GM12891 (cell line): ENCODE data around the gene TMOD1.

Experiments
- PAX5 ChIP-seq: IDR thresholded peaks from 2 replicates; pipeline ENCODE4 v1.6.1; 2011; ENCODE audit warnings: low read length, moderate library complexity, mild to moderate bottlenecking; ENCODE audit not compliant: insufficient read depth, severe bottlenecking
- POLR2A ChIP-seq: IDR thresholded peaks from 2 replicates; pipeline ENCODE4 v1.6.1; 2011; ENCODE audit warnings: low read depth, low read length, control low read depth
- POLR2AphosphoS5 ChIP-seq: IDR thresholded peaks from 2 replicates; pipeline ENCODE4 v1.6.1; 2011; ENCODE audit warnings: low read depth, low read length, control low read depth
- POU2F2 ChIP-seq: IDR thresholded peaks from 2 replicates; pipeline ENCODE4 v1.6.1; 2011; ENCODE audit warnings: low read depth, mild to moderate bottlenecking, control low read depth, low read length, moderate library complexity
- SPI1 ChIP-seq: IDR thresholded peaks from 2 replicates; pipeline ENCODE4 v1.6.1; 2011; ENCODE audit warnings: low read depth, low read length, control low read depth
- TAF1 ChIP-seq: IDR thresholded peaks from 2 replicates; pipeline ENCODE4 v1.6.1; 2011; ENCODE audit warnings: low read depth, low read length, control low read depth

DNA sequence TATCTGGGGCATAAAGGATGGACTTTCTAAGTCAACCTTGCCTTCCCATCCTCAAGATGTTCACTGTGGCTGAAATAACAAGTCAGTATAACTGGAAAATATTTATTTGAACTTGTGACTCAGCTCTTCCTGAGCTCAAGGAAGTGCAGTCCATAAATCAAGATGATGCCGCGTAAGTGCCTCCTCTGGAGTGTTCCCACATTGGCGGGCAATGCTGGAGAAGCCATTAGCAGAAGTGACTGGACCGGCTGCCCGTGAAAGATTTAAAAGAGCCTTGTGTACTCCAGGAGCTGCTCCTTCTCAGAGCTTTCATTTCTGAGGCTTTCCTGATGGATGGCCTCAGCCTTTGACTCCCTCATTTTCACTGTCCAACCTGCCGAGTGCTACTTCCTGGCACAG is 17.4 kb downstream of the TMOD1 start:
- TF ChIP-seq POU2F2 (no peak), TAF1 (no peak), SPI1 (no peak), POLR2AphosphoS5 (no peak), POLR2A (no peak), PAX5 (no peak)
